GM12864 (cell line): ENCODE measurements around the gene VANGL2.

Source experiments
- DNase-seq: peaks from one replicate; pipeline ENCODE4 v3.0.0-alpha.2; 2011; ENCODE audit warnings: low read depth
- H3K4me3 ChIP-seq: 2 replicates; pipeline ENCODE4 v1.5.1; 2011; ENCODE audit warnings: mild to moderate bottlenecking, low read depth, low read length, control low read depth
- TF ChIP-seq, protein P1 (sequence below): IDR thresholded peaks from 2 replicates; pipeline ENCODE4 v1.5.1; 2011; ENCODE audit warnings: low read depth, mild to moderate bottlenecking, moderate library complexity, low read length, control low read depth, inconsistent platforms; ENCODE audit errors: missing control alignments

The VANGL2 gene

GRCh38 chr1:160369087-160369486 lies 31.3 kb upstream of the VANGL2 start:
- no peak overlapping the region for H3K4me3 ChIP-seq
- DNase-seq = no peak
- TF ChIP-seq, protein P1, sequence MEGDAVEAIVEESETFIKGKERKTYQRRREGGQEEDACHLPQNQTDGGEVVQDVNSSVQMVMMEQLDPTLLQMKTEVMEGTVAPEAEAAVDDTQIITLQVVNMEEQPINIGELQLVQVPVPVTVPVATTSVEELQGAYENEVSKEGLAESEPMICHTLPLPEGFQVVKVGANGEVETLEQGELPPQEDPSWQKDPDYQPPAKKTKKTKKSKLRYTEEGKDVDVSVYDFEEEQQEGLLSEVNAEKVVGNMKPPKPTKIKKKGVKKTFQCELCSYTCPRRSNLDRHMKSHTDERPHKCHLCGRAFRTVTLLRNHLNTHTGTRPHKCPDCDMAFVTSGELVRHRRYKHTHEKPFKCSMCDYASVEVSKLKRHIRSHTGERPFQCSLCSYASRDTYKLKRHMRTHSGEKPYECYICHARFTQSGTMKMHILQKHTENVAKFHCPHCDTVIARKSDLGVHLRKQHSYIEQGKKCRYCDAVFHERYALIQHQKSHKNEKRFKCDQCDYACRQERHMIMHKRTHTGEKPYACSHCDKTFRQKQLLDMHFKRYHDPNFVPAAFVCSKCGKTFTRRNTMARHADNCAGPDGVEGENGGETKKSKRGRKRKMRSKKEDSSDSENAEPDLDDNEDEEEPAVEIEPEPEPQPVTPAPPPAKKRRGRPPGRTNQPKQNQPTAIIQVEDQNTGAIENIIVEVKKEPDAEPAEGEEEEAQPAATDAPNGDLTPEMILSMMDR = no peak

DNA sequence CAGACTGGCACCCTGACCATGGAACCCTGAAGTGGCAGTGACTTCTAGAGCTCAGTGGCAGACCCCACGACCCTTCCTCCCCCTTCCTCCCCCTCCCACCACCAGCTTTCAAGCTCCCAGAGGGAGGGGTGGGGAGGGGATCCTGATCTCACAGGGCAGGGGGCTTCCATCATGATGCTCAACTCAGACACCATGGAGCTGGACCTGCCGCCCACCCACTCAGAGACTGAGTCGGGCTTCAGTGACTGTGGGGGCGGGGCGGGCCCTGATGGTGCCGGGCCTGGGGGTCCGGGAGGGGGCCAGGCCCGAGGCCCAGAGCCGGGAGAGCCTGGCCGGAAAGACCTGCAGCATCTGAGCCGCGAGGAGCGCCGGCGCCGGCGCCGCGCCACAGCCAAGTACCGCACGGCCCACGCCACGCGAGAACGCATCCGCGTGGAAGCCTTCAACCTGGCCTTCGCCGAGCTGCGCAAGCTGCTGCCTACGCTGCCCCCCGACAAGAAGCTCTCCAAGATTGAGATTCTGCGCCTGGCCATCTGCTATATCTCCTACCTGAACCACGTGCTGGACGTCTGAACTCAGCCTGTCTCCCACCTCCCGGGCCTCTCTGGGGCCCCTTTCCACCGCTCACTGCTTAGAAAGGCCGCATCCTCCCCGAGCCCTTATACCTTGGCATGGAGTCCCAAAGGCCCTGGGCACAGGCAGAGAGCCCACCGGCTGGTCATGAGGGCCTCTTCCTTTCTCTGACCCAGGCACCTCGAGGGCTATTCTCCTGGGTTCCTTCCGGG lies 29.6 kb upstream of the VANGL2 start:
- H3K4me3 ChIP-seq = no peak overlapping the region
- TF ChIP-seq, protein P1 = no peak
- no peak for DNase-seq

- TF ChIP-seq, protein P1 = no peak
- DNase-seq = no peak
- no peak overlapping the region for H3K4me3 ChIP-seq
These were observed 29.1 kb upstream of the VANGL2 start for GRCh38 chr1:160371346-160371631.

- TF ChIP-seq, protein P1 = no peak
- H3K4me3 ChIP-seq = no peak overlapping the region
- no peak for DNase-seq
These were observed 28.6 kb upstream of the VANGL2 start for GRCh38 chr1:160371756-160372155.

GRCh38 chr1:160373696-160374095 lies 26.7 kb upstream of the VANGL2 start:
- no peak for DNase-seq
- TF ChIP-seq, protein P1 = no peak
- H3K4me3 ChIP-seq = no peak overlapping the region

DNA sequence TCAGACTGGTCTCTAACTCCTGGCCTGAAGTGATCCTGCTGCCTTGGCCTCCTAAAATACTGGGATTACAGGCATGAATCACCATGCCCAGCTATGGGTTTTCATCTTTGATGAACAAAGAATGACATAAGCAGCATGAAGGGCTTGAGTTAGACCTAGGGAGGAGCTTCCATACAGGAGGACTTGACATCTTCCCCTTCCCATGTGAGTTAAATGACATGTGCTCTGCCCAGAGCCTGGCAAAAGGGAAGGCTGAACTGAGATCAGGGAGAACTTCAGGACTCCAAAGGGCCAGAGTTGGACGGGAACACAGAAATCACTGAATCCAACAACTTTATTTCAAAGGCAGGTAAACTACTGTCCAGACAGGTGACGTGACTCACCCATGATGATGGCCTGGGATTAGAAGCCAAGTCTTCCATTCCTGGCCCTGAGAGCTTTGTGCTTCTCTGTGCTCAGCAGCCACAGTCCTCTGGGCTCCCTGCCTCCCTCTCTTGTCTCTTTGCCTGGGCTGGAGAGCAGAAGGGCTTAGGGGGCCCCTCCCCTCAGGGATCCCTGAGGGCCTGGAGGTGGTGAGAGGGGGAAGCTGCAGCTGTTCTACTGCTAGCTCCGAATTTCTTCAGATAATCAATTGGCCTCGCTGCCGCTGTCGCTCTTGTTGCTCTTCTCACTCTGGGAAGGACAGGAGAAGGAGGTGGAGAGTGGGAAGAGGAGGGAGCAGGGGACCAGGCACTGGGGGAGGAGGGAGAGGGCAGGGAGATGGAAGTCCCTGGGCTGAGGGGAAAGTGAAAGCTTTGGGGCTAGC lies 25.9 kb upstream of the VANGL2 start:
- TF ChIP-seq, protein P1 = no peak
- no peak overlapping the region for H3K4me3 ChIP-seq
- no peak for DNase-seq
